Testis (tissue), 3 donors: Measurements from ENCODE around the gene KCNQ1OT1. TPM values are rescaled to one million over a fixed set of nuclear protein-coding genes. Genes with fewer than 3 reads are reported as not detected.

Source experiments
- DNase-seq: peaks from one replicate; pipeline ENCODE4 v3.0.0-alpha.2; 2019
- H3K27ac ChIP-seq, 2 donors: fragments of 200-600 bp; sonication (generic); one replicate each; pipeline ENCODE4 v1.5.1; 2019
- H3K27me3 ChIP-seq: fragments of 200-600 bp; sonication (generic); one replicate; pipeline ENCODE4 v1.5.1; 2019
- H3K36me3 ChIP-seq: fragments of 200-600 bp; sonication (generic); one replicate; pipeline ENCODE4 v1.5.1; 2017; ENCODE audit warnings: low read depth; ENCODE audit errors: missing control alignments
- H3K4me1 ChIP-seq: fragments of 200-600 bp; sonication (generic); one replicate; pipeline ENCODE4 v1.5.1; 2019
- H3K4me3 ChIP-seq, 2 donors: fragments of 200-600 bp; sonication (generic); one replicate each; pipeline ENCODE4 v1.5.1; 2017 to 2019
- H3K9me3 ChIP-seq: fragments of 200-600 bp; sonication (generic); one replicate; pipeline ENCODE4 v1.5.1; 2017
- POLR2A ChIP-seq: fragments of 450-650 bp; IDR thresholded peaks from one replicate; pipeline ENCODE4 v1.6.1; 2017; ENCODE audit warnings: antibody characterized with exemption, mild to moderate bottlenecking, moderate library complexity
- WGBS, 2 donors: methylation state at CpG; one replicate each; pipeline ENCODE4 v1.1.5; 2018; 5-methylcytosine and 5-hydroxymethylcytosine counted together
- intact Hi-C: fragments of 100-400 bp; cut with DNase I; formaldehyde crosslinking; loops from one replicate; pipeline ENCODE4 v1.15.1; 2023; ENCODE audit warnings: low total_unique reads
- polyA plus RNA-seq: library from polyadenylated mRNA; stranded (reverse); fragments of 350-450 nt; fragmentation: Illumina TruSeq; extraction: RNeasy Lipid Tissue Mini Kit (QIAGEN cat#74804); gene quantifications from one replicate; pipeline ENCODE4 v1.2.3, GENCODE V29; 2014; ENCODE audit warnings: low read depth, low replicate concordance; ENCODE audit not compliant: insufficient read depth
- total RNA-seq, 2 donors: library from RNA; depleted of rRNA; stranded (reverse); fragments of >200 nt; gene quantifications; one replicate each; pipeline ENCODE4 v1.2.3, GENCODE V29; 2016
- TF ChIP-seq, protein P1 (sequence below), 3 experiments: fragments of 450-650 bp in 2 of 3; fragments of 200-600 bp in 1 of 3; sonication (generic) in 1 of 3; IDR thresholded peaks; one replicate each; pipeline ENCODE4 v1.5.1; 2016 to 2019; ENCODE audit warnings: antibody characterized with exemption in 3 of 3, mild to moderate bottlenecking in 2 of 3, moderate library complexity in 1 of 3

The KCNQ1OT1 gene
- total and polyA plus RNA-seq, 3 donors from 2014 or later, result 0.20 to 5.9 (median 4.0) TPM

DNA sequence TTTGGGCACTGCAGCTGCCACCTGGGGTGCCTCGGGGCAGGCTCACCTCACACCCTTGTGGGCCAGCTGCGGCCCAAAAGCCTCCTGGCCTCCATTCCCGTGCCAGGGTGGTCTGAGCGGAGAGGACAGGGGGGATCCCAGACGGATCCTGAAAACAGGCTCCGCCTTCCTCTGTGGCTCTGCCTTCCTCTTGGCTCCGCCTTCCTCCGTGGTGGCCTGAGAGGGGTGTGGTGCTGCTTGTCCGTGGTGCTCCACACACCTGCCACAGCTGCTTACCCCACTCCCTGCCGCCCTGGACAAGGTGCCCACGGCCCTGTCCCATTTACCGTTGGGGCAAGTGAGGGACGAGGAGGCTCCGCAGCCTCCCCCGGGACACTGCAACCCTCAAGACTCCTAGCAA, 23.2 kb upstream of the KCNQ1OT1 start:
- Histone ChIP-seq H3K27me3 (no peaks in the 10 kb centered on the region), H3K9me3 (no peaks in the 10 kb centered on the region), H3K36me3 (no peaks in the 10 kb centered on the region), H3K4me1 (peaks cover 6% of the 10 kb centered on the region), H3K4me3 (no peak overlapping the region), H3K27ac (no peak overlapping the region)
- intact Hi-C loops, result no loop called here
- TF ChIP-seq POLR2A, result no peak
- TF ChIP-seq, protein P1, sequence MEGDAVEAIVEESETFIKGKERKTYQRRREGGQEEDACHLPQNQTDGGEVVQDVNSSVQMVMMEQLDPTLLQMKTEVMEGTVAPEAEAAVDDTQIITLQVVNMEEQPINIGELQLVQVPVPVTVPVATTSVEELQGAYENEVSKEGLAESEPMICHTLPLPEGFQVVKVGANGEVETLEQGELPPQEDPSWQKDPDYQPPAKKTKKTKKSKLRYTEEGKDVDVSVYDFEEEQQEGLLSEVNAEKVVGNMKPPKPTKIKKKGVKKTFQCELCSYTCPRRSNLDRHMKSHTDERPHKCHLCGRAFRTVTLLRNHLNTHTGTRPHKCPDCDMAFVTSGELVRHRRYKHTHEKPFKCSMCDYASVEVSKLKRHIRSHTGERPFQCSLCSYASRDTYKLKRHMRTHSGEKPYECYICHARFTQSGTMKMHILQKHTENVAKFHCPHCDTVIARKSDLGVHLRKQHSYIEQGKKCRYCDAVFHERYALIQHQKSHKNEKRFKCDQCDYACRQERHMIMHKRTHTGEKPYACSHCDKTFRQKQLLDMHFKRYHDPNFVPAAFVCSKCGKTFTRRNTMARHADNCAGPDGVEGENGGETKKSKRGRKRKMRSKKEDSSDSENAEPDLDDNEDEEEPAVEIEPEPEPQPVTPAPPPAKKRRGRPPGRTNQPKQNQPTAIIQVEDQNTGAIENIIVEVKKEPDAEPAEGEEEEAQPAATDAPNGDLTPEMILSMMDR (IDR thresholded peaks at IDR 0.05), result no peak
- WGBS, 2 donors, result 91 to 94% methylated on average over 9 to 15 of the region's 15 CpGs
- no peak for DNase-seq

DNA sequence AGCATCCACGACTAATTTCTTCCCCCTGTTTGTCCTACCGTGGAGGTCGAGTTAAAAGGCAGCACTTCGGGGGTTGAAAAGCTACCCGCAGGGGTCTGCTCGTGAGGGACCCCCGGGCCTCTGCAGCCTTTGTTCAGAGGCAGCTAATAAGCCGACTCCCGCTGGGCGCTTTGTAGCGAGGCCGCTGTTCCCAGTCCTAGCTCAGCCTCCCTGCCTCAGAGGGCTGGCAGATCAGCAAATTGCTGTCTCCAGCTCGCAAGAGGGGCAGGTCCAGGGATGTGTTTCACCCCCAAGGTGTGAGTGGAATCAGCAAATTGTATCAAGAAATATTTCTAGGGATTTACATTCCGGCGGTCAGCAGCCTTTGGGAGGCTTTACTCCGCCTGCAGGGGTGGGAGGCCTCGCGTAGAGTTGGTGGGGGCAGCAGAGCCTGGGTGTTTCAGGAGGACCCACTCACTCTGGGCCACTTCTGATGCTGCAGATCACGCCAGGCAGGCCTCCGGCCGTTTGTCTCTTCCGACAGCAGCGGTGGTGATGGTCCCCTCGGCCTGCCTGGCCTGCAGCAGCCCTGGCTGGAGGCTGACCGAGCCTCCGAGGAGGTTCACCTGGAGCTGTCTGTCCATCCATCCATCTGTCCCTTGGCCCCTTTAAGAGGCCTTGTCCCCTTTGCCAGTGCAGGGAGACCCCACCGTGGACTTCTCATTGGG, 21.6 kb upstream of the KCNQ1OT1 start:
- Histone ChIP-seq H3K4me3 (no peak overlapping the region), H3K9me3 (no peaks in the 10 kb centered on the region), H3K4me1 (peaks cover 10% of the 10 kb centered on the region), H3K36me3 (no peaks in the 10 kb centered on the region), H3K27ac (no peak overlapping the region), H3K27me3 (no peaks in the 10 kb centered on the region)
- DNase-seq, result no peak
- 89 to 90% methylated on average over 24 to 27 of the region's 27 CpGs for WGBS, 2 donors
- TF ChIP-seq POLR2A, result no peak
- TF ChIP-seq, protein P1 (IDR thresholded peaks at IDR 0.05), result no peak
- intact Hi-C loops, result no loop called here

DNA sequence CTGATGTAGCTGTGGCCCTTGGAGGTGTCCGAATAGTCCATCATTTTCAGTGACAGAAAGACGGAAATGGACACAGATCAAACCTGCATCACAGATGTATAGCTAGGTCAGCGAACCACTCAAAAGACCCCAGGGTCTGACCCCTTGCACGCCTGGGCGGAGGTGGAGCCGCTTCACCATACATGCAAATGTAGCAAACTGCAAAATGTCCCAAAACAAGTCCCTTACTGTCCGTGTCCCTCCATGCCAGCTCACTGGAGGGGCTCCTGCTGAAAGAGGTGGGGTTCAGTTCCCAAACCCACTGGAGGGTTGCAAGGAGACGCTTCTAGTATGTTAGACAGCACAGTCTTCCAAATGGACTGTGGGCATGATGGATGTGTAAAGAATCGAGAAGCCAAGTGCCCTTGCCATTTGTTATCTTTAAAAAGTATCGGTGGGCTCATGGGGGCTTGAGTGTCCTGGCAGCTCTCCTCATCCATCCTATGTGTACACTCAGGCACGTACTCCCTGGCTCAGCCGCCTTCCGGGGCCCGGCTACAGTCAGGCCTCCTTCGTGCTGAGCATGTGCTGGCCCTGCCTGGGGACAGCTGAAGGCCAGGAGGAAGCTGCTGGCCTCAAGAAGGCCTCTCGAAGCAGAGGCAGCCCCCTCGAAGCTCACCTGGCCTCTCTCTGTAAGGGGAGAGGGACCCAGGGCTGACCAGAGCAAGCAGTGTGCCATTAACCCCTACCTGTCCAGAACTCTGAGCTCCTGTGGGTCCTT, 20.2 kb upstream of the KCNQ1OT1 start:
- DNase-seq, result no peak
- H3K4me1 ChIP-seq, result peaks cover 8% of the 10 kb centered on the region
- no peaks in the 10 kb centered on the region for H3K27me3 ChIP-seq
- no peak overlapping the region for H3K27ac ChIP-seq
- no peaks in the 10 kb centered on the region for H3K36me3 ChIP-seq
- TF ChIP-seq, protein P1 (IDR thresholded peaks at IDR 0.05), result no peak
- TF ChIP-seq POLR2A, result no peak
- no peak overlapping the region for H3K4me3 ChIP-seq
- WGBS, 2 donors, result 82 to 90% methylated on average over 16 to 17 of the region's 17 CpGs
- intact Hi-C loops, result no loop called here
- H3K9me3 ChIP-seq, result no peaks in the 10 kb centered on the region

DNA sequence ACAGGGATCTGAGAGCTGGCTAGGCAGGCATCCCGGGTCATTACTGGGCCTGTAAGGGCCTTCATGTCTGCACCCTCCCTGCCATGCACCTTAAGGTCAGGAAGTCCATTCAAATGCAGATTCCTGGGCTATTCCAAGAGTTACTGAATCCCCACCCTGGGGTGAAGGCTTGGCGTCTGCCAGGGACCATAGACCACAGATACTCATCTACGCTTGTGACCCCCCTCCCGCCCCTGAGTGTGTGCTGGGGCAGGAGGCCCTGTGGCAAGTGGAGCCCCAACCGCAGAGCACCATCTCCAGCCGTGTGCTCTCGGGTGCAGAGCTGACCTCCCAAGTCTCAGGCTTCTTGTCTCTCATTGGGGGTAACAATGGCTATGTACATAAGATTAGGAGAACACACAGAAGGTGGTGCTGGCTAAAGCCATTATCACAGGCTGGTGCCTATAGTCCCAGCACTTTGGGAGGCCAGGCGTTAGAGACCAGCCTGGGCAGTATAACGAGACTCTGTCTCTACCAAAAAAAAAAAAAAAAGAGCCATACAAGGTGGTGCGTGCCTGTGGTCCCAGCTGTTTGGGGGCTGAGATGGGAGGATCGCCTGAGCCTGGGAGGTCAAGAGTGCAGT, 19.1 kb upstream of the KCNQ1OT1 start:
- Histone ChIP-seq H3K27me3 (no peaks in the 10 kb centered on the region), H3K4me3 (no peak overlapping the region)
- DNase-seq, result no peak

More for the DNA sequence above, 19.1 kb upstream of the KCNQ1OT1 start:
- H3K36me3 ChIP-seq, result no peaks in the 10 kb centered on the region
- 93 to 94% methylated on average over 7 to 11 of the region's 11 CpGs for WGBS, 2 donors
- intact Hi-C loops, result no loop called here
- H3K27ac ChIP-seq, result no peak overlapping the region
- H3K9me3 ChIP-seq, result no peaks in the 10 kb centered on the region
- TF ChIP-seq, protein P1 (IDR thresholded peaks at IDR 0.05), result no peak
- TF ChIP-seq POLR2A, result no peak
- peaks cover 8% of the 10 kb centered on the region for H3K4me1 ChIP-seq
